ENCODE data around the gene CCT7. TPM values are rescaled to one million over a fixed set of nuclear protein-coding genes. Genes with fewer than 3 reads are reported as not detected.

CCT7 gene
- total RNA-seq, 1 experiment from 2014 or later, result 482 TPM

DNA sequence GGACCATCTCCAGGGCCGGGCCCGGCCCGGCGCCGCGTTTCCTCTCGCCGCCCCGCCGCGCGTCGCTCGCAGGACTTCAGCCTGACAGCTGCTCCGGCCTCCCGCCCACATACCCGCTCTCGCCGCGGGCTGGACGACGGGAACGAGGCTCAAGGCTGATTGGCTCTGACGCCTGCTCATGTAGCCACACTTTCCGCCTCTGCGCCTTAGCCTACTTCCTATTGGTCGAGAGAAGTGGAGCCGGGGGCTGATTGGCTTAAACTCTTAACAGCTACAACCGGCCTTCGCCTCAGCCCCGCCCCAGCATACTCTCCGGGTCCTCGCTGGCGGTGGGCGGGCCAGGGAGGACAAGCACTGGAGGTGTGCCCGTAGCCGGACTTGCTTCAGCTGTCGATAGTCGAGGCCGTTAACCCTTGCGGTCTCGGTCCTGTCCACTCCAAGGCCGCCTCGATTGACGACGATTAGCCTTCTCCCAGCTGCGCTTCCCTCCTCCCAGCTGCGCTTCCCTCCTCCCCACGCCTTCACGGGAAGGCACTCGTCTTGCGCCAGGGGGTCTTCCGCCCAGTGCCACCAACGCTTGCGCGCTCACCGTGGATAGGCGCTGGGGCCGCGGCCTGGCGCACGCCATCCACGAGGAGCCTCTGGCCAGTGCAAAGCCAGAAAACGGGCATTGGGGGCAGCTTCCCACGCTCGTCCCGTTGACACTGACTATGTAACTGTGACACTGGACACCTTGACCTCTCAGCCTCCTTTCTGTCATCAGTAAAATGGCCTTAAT, 765 bp upstream of the CCT7 start, which contains the start of gene PRADC1 (continued):
- TF ChIP-seq, protein P1, sequence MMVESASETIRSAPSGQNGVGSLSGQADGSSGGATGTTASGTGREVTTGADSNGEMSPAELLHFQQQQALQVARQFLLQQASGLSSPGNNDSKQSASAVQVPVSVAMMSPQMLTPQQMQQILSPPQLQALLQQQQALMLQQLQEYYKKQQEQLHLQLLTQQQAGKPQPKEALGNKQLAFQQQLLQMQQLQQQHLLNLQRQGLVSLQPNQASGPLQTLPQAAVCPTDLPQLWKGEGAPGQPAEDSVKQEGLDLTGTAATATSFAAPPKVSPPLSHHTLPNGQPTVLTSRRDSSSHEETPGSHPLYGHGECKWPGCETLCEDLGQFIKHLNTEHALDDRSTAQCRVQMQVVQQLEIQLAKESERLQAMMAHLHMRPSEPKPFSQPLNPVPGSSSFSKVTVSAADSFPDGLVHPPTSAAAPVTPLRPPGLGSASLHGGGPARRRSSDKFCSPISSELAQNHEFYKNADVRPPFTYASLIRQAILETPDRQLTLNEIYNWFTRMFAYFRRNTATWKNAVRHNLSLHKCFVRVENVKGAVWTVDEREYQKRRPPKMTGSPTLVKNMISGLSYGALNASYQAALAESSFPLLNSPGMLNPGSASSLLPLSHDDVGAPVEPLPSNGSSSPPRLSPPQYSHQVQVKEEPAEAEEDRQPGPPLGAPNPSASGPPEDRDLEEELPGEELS (CRISPR knock-in tag; IDR thresholded peaks at IDR 0.05), result no peak; the same call in 1 of the 2 replicates
- TF ChIP-seq ZNF219 (CRISPR knock-in tag; IDR thresholded peaks at IDR 0.05; ENCODE audit: borderline replicate concordance) (no peak), SP1 (CRISPR knock-in tag; conservative IDR thresholded peaks at IDR 0.05) (peak; percentile 88), NR3C1 (CRISPR knock-in tag; conservative IDR thresholded peaks at IDR 0.05; ENCODE audit: low read depth) (no peak), ZNF263 (CRISPR knock-in tag; IDR thresholded peaks at IDR 0.05; ENCODE audit: low read depth) (peak; percentile 73; the same call in 1 of the 2 replicates), IRF2 (CRISPR knock-in tag; IDR thresholded peaks at IDR 0.05; ENCODE audit: borderline replicate concordance, low read depth) (no peak), ZNF671 (CRISPR knock-in tag; IDR thresholded peaks at IDR 0.05) (no peak), RORB (CRISPR knock-in tag; IDR thresholded peaks at IDR 0.05) (no peak), HMGA2 (CRISPR knock-in tag; IDR thresholded peaks at IDR 0.05) (no peak), CREB1 (CRISPR knock-in tag; IDR thresholded peaks at IDR 0.05) (no peak), GABPB1 (CRISPR knock-in tag; IDR thresholded peaks at IDR 0.05) (peak; percentile 48; the same call in 1 of the 2 replicates), RELA (CRISPR knock-in tag; IDR thresholded peaks at IDR 0.05; ENCODE audit: borderline replicate concordance) (0 out of 2 replicates have a peak, but pooled peaks have one; percentile 14), NFATC4 (CRISPR knock-in tag; IDR thresholded peaks at IDR 0.05) (no peak), MXD4 (CRISPR knock-in tag; IDR thresholded peaks at IDR 0.05; ENCODE audit: borderline replicate concordance) (no peak), ETV6 (CRISPR knock-in tag; IDR thresholded peaks at IDR 0.05) (0 out of 2 replicates have a peak, but pooled peaks have one; percentile 27)
- TF ChIP-seq, protein P2, sequence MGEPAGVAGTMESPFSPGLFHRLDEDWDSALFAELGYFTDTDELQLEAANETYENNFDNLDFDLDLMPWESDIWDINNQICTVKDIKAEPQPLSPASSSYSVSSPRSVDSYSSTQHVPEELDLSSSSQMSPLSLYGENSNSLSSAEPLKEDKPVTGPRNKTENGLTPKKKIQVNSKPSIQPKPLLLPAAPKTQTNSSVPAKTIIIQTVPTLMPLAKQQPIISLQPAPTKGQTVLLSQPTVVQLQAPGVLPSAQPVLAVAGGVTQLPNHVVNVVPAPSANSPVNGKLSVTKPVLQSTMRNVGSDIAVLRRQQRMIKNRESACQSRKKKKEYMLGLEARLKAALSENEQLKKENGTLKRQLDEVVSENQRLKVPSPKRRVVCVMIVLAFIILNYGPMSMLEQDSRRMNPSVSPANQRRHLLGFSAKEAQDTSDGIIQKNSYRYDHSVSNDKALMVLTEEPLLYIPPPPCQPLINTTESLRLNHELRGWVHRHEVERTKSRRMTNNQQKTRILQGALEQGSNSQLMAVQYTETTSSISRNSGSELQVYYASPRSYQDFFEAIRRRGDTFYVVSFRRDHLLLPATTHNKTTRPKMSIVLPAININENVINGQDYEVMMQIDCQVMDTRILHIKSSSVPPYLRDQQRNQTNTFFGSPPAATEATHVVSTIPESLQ (CRISPR knock-in tag; IDR thresholded peaks at IDR 0.05), result no peak
- TF ChIP-seq, protein P3, sequence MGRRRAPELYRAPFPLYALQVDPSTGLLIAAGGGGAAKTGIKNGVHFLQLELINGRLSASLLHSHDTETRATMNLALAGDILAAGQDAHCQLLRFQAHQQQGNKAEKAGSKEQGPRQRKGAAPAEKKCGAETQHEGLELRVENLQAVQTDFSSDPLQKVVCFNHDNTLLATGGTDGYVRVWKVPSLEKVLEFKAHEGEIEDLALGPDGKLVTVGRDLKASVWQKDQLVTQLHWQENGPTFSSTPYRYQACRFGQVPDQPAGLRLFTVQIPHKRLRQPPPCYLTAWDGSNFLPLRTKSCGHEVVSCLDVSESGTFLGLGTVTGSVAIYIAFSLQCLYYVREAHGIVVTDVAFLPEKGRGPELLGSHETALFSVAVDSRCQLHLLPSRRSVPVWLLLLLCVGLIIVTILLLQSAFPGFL (CRISPR knock-in tag; IDR thresholded peaks at IDR 0.05; ENCODE audit: borderline replicate concordance), result no peak
- TF ChIP-seq, protein P4, sequence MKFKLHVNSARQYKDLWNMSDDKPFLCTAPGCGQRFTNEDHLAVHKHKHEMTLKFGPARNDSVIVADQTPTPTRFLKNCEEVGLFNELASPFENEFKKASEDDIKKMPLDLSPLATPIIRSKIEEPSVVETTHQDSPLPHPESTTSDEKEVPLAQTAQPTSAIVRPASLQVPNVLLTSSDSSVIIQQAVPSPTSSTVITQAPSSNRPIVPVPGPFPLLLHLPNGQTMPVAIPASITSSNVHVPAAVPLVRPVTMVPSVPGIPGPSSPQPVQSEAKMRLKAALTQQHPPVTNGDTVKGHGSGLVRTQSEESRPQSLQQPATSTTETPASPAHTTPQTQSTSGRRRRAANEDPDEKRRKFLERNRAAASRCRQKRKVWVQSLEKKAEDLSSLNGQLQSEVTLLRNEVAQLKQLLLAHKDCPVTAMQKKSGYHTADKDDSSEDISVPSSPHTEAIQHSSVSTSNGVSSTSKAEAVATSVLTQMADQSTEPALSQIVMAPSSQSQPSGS (CRISPR knock-in tag; IDR thresholded peaks at IDR 0.05; ENCODE audit: borderline replicate concordance, low read depth), result no peak
- TF ChIP-seq, protein P5, sequence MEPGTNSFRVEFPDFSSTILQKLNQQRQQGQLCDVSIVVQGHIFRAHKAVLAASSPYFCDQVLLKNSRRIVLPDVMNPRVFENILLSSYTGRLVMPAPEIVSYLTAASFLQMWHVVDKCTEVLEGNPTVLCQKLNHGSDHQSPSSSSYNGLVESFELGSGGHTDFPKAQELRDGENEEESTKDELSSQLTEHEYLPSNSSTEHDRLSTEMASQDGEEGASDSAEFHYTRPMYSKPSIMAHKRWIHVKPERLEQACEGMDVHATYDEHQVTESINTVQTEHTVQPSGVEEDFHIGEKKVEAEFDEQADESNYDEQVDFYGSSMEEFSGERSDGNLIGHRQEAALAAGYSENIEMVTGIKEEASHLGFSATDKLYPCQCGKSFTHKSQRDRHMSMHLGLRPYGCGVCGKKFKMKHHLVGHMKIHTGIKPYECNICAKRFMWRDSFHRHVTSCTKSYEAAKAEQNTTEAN (CRISPR knock-in tag; IDR thresholded peaks at IDR 0.05), result no peak; the same call in 1 of the 2 replicates
- TF ChIP-seq, protein P6, sequence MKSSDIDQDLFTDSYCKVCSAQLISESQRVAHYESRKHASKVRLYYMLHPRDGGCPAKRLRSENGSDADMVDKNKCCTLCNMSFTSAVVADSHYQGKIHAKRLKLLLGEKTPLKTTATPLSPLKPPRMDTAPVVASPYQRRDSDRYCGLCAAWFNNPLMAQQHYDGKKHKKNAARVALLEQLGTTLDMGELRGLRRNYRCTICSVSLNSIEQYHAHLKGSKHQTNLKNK (CRISPR knock-in tag; IDR thresholded peaks at IDR 0.05), result no peak
- TF ChIP-seq, protein P7, sequence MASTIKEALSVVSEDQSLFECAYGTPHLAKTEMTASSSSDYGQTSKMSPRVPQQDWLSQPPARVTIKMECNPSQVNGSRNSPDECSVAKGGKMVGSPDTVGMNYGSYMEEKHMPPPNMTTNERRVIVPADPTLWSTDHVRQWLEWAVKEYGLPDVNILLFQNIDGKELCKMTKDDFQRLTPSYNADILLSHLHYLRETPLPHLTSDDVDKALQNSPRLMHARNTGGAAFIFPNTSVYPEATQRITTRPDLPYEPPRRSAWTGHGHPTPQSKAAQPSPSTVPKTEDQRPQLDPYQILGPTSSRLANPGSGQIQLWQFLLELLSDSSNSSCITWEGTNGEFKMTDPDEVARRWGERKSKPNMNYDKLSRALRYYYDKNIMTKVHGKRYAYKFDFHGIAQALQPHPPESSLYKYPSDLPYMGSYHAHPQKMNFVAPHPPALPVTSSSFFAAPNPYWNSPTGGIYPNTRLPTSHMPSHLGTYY (CRISPR knock-in tag; IDR thresholded peaks at IDR 0.05), result no peak
- TF ChIP-seq, protein P8, sequence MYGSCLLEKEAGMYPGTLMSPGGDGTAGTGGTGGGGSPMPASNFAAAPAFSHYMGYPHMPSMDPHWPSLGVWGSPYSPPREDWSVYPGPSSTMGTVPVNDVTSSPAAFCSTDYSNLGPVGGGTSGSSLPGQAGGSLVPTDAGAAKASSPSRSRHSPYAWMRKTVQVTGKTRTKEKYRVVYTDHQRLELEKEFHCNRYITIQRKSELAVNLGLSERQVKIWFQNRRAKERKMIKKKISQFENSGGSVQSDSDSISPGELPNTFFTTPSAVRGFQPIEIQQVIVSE (CRISPR knock-in tag; IDR thresholded peaks at IDR 0.05; ENCODE audit: borderline replicate concordance), result no peak

All from WTC11 (cell line).